ENCODE data around the gene NFX1.
"Not testable (repeated sequence)": the region's sequence is repeated elsewhere in the genome, so short reads cannot be mapped to it uniquely, and the experiment has no call there.

The NFX1 gene

GRCh38 chr9:33366979-33367480 lies 76.7 kb downstream of the NFX1 start:
- DNase-seq = no peak

GRCh38 chr9:33372900-33373299 lies 82.6 kb downstream of the NFX1 start:
- DNase-seq = no peak

- no peak for DNase-seq
Measured at GRCh38 chr9:33374190-33374589, 83.9 kb downstream of the NFX1 start.

- DNase-seq = peak in 1 of 2 donors; percentile 74
Measured at GRCh38 chr9:33374634-33375237, 84.4 kb downstream of the NFX1 start.

GRCh38 chr9:33375238-33375840 lies 85.0 kb downstream of the NFX1 start:
- DNase-seq = peak in 1 of 2 donors; percentile 44

GRCh38 chr9:33375841-33376321 lies 85.6 kb downstream of the NFX1 start:
- no peak for DNase-seq

- no peak for DNase-seq
Measured at GRCh38 chr9:33377089-33377715, 86.9 kb downstream of the NFX1 start.

GRCh38 chr9:33378121-33378795 lies 87.9 kb downstream of the NFX1 start:
- no peak for DNase-seq

- no peak for DNase-seq
Measured at GRCh38 chr9:33379666-33380389, 89.5 kb downstream of the NFX1 start.

- DNase-seq = no peak
Measured at GRCh38 chr9:33380390-33381094, 90.2 kb downstream of the NFX1 start.

GRCh38 chr9:33381231-33381791 lies 91.0 kb downstream of the NFX1 start:
- DNase-seq = no peak

GRCh38 chr9:33382397-33382796 lies 92.1 kb downstream of the NFX1 start:
- DNase-seq = not testable (repeated sequence)

GRCh38 chr9:33383396-33383795 lies 93.1 kb downstream of the NFX1 start:
- DNase-seq = not testable (repeated sequence)

- not testable (repeated sequence) for DNase-seq
Measured at GRCh38 chr9:33385536-33385935, 95.2 kb downstream of the NFX1 start.

- not testable (repeated sequence) for DNase-seq
Measured at GRCh38 chr9:33385979-33386640, 95.8 kb downstream of the NFX1 start.

- DNase-seq = not testable (repeated sequence)
Measured at GRCh38 chr9:33386641-33386996, 96.3 kb downstream of the NFX1 start.

GRCh38 chr9:33386998-33387397 lies 96.7 kb downstream of the NFX1 start:
- DNase-seq = not testable (repeated sequence)

- no peak for DNase-seq
Measured at GRCh38 chr9:33388110-33388994, 98.0 kb downstream of the NFX1 start.

- DNase-seq = not testable (repeated sequence)
Measured at GRCh38 chr9:33391111-33391771, 100.9 kb downstream of the NFX1 start.
